Bladder microvascular endothelial cell (primary cell): Measurements from ENCODE around the gene CITED4. TPM values are rescaled to one million over a fixed set of nuclear protein-coding genes. Genes with fewer than 3 reads are reported as not detected.

Experiments
- total RNA-seq: library from RNA; depleted of rRNA; stranded (reverse); fragments of >200 nt; gene quantifications from 2 replicates; pipeline ENCODE4 v1.2.3, GENCODE V29; 2014

CITED4 gene
- 3.0 and 3.4 TPM in 2 replicates for total RNA-seq

GRCh38 chr1:40862008-40862863 is at the start of gene CITED4:
TSS of gene CITED4 (minus strand) at chr1:40862363. CDS start at chr1:40862127, 236 bp downstream.

Other genes with a start within 250 kb of the CITED4 start
- 0.16 and 0.25 TPM in 2 replicates for gene RIMS3, start 196.7 kb downstream of the CITED4 start, total RNA-seq
- 19.1 and 24.4 TPM in 2 replicates for gene NFYC, start 170.7 kb downstream of the CITED4 start, total RNA-seq
- not detected in 2 replicates for gene KCNQ4, start 78.6 kb downstream of the CITED4 start, total RNA-seq
- gene CTPS1, start 117.3 kb upstream of the CITED4 start, total RNA-seq = 20.9 and 41.1 TPM in 2 replicates
- gene SLFNL1, start 159.4 kb upstream of the CITED4 start, total RNA-seq = 0.32 and 0.69 TPM in 2 replicates